Stimulated activated naive CD4-positive, alpha-beta T cell treated with Interleukin-2 at 50 U/mL for 16 hours (primary cell): ENCODE data around the gene ARHGEF16.

Experiments
- DNase-seq: peaks from one replicate; lab custom pipeline; 2025; lab: John Stamatoyannopoulos, UW

The ARHGEF16 gene

GRCh38 chr1:3438661-3439180 lies 15.7 kb upstream of the ARHGEF16 start:
- no peak for DNase-seq

GRCh38 chr1:3439346-3440299 lies 14.8 kb upstream of the ARHGEF16 start:
- no peak for DNase-seq

DNA sequence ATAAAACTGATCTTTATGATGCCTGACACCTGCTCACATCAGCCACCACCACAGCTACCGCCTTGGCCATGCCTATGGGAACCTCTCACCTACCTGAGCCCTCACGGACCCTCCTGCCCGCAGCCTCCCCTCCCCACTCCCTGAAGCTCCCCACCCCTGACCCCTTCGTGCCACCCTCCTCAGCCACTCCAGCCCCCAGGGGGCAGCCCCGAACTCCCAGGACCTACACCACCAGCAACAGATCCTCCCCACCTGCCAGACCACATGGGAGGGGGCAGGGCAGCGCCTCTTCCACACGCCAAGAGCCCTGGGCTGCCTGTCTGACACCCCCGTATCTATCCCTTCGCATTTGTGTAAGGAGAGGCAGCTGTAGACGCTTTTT lies 14.2 kb upstream of the ARHGEF16 start:
- no peak for DNase-seq

DNA sequence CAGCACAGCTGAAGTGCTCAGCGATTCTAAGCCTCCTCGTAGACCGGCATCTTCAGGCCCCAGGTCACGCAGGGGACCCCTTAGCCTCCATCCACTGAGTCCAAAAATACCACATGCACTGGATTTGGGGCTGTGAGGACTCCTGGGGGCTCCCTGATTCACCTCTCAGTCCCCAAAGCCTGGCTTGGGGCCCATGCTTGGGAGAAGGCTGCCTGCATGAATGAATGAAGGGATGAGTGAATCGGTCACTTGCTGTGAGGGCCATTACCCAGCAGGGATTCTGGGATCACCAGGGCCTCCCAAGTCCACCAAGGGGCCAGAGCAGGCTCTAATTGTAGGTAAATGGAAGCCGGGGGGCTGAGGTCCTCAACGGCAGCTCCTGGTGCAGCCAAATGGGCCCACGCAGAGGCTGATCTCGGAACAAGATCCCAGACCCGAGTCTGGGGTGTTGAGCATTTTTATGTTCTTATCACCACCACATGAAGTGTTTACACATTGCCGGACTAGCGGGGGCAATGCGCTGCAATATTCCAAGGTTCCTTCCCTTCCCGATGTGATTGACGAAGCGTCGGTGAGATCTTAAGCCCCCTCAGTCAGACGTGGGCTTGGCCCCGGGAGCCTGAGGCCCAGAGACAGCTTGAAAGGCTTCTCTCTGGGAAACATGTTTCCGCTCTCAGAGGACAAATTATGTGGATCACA lies 13.6 kb upstream of the ARHGEF16 start:
- DNase-seq: no peak

DNA sequence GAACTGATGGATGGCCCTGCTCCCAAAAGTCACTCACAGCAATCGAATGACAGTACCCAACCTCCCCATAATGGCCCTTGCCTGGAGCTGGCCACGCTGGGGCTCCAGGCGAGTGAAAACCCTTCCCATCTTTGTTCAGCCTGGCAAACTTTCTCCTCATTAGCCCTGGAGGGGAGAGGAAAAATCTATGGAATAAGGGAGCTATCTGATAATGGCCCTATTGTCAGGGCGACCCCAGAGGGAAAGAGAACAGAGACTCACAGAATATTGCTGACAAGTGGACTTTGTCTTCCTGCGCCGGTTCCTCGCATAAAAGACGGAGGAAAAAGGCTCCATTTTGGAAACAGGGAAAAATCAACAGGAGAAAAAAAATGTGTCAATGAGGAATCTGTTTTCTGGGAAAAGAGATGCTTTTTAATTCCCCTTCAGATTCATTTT lies 13.0 kb upstream of the ARHGEF16 start:
- DNase-seq: no peak

DNA sequence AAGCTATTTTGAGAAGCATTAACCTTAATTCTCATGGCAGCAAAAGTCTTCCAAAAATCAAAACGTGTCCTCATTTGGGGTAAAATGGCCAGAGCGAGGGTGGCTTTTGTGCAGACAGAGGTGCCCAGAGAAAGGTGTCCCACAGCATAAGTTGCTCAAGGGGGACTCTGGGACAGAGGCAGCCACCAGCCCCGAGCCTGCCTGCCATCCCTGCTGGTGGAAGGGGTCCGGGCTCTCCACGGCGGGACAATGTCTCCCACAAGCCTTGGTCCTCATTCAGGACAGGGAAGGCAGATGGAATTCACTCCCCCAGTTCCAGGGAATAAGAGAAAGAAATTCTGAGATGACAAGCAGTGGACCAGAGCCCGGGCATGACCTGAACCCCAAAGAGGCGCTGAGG lies 12.6 kb upstream of the ARHGEF16 start:
- no peak for DNase-seq

- no peak for DNase-seq
Measured at GRCh38 chr1:3442331-3442730, 12.1 kb upstream of the ARHGEF16 start.

GRCh38 chr1:3442901-3443300 lies 11.6 kb upstream of the ARHGEF16 start:
- DNase-seq: no peak

- DNase-seq: no peak
Measured at GRCh38 chr1:3443807-3444206, 10.7 kb upstream of the ARHGEF16 start.

DNA sequence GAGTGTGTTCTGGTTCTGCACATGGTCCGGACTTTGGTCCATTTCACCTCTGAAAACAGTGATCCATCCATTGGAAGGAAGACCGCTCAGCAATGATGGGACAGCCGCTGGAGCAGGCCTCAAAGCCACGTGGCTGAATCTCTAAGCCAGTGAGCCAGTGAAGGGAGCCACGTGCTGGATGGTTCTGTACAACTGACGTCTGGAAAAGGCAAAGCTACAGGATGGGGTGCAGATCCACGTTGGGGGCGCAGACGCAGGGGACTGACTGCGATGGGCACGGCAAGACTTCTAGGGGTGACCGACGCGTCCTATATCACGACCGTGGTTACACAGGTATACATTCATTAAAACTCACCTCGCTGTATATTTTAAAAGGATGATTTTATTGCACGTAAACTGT lies 10.2 kb upstream of the ARHGEF16 start:
- DNase-seq: no peak

- DNase-seq: no peak
Measured at GRCh38 chr1:3444736-3445135, 9.7 kb upstream of the ARHGEF16 start.

DNA sequence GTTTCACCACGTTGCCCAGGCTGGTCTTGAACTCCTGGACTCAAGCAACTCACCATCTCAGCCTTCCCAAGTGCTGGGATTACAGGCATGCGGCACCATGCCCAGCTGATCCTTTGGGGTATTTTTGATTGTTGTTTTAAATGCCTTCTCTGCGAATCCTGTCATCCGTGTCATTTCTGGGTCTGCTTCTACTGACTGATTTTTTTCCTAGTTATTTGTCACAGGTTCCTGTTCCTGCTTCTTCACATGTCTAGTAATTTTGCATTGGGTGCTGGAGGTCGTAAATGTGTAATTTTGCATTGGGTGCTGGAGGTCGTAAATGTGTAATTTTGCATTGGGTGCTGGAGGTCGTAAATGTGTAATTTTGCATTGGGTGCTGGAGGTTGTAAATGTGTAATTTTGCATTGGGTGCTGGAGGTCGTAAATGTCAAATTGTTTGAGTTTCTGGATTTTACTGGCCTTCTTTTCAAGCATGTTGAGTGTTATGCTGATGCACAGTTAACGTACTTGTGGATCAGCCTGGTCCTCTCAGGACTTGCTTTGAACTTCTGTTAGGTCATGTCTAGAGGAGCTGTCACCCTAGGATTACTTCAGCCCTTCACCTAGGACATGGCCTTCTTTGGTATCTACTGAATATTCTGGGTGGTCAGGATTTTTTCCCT lies 4.1 kb upstream of the ARHGEF16 start:
- no peak for DNase-seq

DNA sequence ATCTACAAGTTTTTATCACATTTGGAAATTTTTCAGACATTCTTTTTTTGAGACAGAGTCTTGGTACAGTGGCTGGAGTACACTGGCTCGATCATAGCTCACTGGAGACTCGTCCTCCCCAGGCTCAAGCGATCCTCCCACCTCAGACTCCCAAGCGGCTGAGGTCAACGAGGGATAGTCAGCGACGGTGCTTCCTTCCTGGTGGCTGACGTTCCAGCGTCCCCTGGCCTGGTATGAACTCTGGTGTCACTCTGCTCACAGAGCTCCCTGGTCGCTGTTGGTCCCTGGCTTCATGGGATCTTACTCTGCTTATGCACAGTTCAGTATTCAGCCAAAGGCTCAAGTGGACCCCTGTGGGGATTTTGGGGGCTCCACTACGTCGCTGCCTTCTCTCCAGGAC lies 3.5 kb upstream of the ARHGEF16 start:
- DNase-seq: no peak

- DNase-seq: no peak
Measured at GRCh38 chr1:3451994-3452865, 2.2 kb upstream of the ARHGEF16 start.

DNA sequence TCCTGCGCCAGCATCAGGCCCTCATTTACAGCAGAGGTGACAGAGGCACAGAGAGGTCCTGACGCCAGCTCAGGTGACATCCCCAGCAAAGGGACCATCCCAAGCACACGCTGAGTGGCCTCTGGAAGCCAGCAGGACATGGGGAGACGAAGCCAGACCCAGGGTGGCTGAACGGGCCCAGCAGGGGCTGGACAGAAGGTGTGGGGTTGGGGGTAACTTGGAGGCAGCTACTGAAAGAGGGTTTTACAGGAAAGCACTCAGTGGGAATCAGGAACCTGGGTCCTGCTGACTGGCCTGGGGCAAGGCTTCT lies 1.6 kb upstream of the ARHGEF16 start:
- DNase-seq: no peak

DNA sequence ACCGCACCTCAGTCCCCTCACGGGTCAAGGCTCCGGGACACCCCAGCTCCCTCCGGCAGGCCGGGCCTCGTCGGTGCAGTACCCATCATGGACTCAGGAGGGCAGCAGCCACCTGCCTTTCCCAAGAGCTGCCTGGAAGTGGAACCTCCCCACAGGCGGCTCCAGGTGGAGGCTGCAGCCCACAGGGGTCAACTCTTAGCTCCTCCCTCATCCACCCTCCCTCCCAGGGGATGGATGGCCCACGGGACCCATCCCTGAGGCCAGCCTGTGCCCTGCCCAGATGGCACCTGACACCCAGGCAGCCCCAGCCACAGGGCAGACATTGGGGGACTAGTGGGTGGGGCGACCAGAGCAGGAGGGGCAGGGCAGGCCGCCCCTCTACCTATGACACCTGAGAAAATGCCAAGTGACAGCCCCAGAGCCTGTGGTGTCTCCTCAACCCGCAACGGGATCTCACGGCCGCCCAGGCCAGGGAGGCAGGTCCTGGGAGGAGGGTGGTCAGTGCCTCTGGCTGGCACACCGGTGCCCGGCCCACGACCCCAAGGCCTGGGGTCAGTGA lies 1.2 kb upstream of the ARHGEF16 start:
- DNase-seq: peak; percentile 41

DNA sequence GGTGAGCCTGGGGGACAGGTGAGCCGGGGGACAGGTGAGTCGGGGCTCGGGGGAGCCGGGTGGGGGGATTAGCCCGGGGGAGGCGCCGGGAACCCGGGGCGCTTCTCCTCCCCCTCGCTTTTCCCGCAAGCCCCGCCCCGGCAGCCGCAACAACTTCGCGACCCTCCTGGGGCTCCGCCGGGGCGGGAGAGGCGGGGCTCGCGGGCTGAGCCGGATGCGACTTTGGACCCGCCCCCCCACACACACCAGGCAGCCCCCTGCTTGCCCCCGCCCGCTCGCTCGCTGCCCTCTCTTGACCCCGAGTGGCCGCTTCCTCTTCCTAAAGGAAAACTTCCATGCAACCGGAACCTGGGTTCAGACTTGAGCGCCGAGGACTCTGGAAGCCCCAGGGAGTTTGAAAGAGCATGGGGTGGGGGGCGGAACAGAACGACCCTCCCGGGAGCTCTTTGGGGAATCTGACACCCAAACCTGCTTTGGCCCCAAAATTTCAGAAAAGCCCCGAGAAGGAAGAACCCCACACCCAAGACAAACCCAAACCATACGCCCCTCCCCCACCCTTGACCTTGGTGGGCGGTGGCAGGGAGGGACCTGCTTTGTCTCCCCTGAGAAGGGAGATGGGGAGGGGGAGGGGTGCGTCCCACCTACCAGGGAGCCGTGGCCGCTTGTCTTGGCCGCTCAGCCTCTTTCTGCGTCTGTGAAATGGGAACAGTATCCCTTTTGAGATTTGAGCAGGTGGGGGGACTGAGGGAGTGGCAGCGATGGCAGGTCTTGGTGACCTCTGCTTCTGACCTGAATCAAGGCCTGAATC lies 550 bp downstream of the ARHGEF16 start:
- DNase-seq: no peak

- no peak for DNase-seq
Measured at GRCh38 chr1:3455670-3456448, 1.4 kb downstream of the ARHGEF16 start.

DNA sequence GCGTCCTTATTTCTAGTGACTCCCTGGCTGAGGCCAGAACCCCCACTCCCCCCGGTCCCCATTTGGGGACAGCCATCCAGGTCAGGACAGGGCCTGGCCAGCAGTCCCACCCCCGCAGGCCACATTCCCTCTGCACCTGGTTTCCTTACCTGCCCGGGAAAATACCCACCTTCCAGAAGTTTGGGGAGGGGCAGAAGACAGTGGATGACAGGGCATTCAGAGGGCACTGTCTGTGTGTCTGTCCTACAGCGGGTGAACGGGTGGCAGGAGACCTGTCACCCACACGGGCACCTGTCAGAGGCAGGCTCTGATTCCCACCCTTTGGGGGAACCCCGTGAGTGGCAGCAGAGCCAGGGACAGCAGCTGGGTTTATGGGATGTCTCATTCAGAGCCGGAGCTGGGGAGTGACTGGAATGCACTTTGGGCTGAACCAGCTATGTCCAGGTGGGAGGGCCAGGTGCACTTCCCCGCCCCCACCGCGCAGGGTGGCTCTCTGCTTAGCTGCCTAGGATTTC lies 2.0 kb downstream of the ARHGEF16 start:
- DNase-seq: no peak
